ENCODE data around the gene IGFBP4.

DNA sequence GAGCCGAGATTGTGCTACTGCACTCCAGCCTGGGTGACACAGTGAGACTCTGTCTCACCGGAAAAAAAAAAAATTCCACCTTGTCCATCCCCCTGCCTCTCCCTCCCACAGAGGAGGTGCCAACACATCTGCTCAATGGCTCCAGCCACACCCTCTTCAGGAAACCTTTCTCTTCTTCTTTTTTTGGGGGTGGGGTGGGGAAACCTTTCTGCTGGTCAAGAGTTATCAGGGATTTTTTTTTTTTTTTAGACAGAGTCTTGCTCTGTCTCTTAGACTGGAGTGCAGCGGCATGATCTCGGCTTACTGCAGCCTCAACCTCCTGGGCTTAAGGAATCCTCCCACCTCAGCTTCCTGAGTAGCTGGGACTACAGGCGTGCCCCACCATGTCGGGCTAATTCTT lies 39.5 kb downstream of the IGFBP4 start:
- no peak for TF ChIP-seq CTCF (IDR thresholded peaks at IDR 0.05; ENCODE audit: low read depth, low read length, poor library complexity, severe bottlenecking)
- no peak for TF ChIP-seq EZH2phosphoT487 (IDR thresholded peaks at IDR 0.05; ENCODE audit: borderline replicate concordance, low read length)

All from DOHH2 (cell line).